ENCODE results near the gene TOX2.

- TF ChIP-seq CTCF (tag by site-specific recombination; IDR thresholded peaks at IDR 0.05) = no peak
- TF ChIP-seq REST (tag by site-specific recombination; IDR thresholded peaks at IDR 0.05) = no peak
- no peak for TF ChIP-seq ZBTB21 (tag by site-specific recombination; IDR thresholded peaks at IDR 0.05)
- no peak for TF ChIP-seq KLF10 (tag by site-specific recombination; IDR thresholded peaks at IDR 0.05)
- no peak for TF ChIP-seq ZSCAN18 (tag by site-specific recombination; IDR thresholded peaks at IDR 0.05)
- TF ChIP-seq IKZF3 (tag by site-specific recombination; IDR thresholded peaks at IDR 0.05) = no peak
- TF ChIP-seq KLF16 (tag by site-specific recombination; IDR thresholded peaks at IDR 0.05) = no peak
- TF ChIP-seq SCRT1 (tag by site-specific recombination; IDR thresholded peaks at IDR 0.05; ENCODE audit: borderline replicate concordance) = no peak
- no peak for TF ChIP-seq ZNF529 (tag by site-specific recombination; IDR thresholded peaks at IDR 0.05; ENCODE audit: insufficient replicate concordance)
- TF ChIP-seq ZBTB7A (tag by site-specific recombination; IDR thresholded peaks at IDR 0.05; ENCODE audit: low read depth) = no peak
- no peak for TF ChIP-seq TCF7L2 (IDR thresholded peaks at IDR 0.05; ENCODE audit: borderline replicate concordance, low read depth, low read length)
- no peak for TF ChIP-seq HOXA7 (CRISPR knock-in tag; IDR thresholded peaks at IDR 0.05; ENCODE audit: borderline replicate concordance)
Measured at GRCh38 chr20:44050925-44051660, 136.4 kb downstream of the TOX2 start.

All from HEK293 (cell line).